A673 (cell line): ENCODE measurements around the gene IFT25.

Experiments used
- EZH2 ChIP-seq: fragments of 200-600 bp; sonication (generic); IDR thresholded peaks from 2 replicates; pipeline ENCODE4 v1.6.1; 2017; ENCODE audit warnings: borderline replicate concordance, low read depth, mild to moderate bottlenecking, mixed read lengths, antibody characterized with exemption, low read length; ENCODE audit not compliant: poor library complexity, severe bottlenecking
- TF ChIP-seq, protein P1 (sequence below): fragments of 300-800, 200-600 bp; sonication (generic); conservative IDR thresholded peaks from 2 replicates; pipeline ENCODE4 v1.5.1; 2017; ENCODE audit warnings: low read depth, mild to moderate bottlenecking, antibody characterized with exemption, low read length, moderate library complexity, mixed read lengths

DNA sequence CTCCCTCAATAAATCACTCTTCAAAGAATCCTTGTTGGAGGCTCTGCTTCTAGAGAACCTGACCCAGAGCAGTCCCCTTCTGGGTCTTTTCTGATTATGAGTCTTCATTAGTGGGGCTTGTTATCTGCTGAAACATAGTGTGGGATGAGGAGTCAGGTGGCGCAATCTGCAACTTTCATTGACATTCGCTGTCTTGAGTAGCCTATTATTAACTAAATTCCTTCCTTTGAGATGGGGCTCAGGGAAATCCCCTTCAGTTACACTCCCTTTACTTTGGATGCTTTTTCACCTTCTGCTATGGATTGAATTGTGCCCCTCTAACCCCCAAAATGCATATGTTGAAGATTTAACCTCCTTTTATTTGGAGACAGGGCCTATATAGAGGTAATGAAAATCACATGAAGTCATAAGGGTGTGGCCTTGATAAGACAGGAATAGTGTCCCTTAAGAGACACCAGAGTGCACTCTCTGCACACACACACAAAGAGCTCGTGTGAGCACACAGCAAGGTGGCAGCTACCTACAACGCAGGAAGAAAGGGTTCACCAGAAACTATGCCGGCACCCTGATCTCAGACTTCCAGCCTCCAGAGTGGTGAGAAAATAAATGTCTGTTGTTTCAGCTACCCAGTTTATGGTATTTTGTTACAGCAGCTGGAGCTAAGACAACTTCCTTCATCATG is 32.0 kb downstream of the IFT25 start:
- TF ChIP-seq, protein P1, sequence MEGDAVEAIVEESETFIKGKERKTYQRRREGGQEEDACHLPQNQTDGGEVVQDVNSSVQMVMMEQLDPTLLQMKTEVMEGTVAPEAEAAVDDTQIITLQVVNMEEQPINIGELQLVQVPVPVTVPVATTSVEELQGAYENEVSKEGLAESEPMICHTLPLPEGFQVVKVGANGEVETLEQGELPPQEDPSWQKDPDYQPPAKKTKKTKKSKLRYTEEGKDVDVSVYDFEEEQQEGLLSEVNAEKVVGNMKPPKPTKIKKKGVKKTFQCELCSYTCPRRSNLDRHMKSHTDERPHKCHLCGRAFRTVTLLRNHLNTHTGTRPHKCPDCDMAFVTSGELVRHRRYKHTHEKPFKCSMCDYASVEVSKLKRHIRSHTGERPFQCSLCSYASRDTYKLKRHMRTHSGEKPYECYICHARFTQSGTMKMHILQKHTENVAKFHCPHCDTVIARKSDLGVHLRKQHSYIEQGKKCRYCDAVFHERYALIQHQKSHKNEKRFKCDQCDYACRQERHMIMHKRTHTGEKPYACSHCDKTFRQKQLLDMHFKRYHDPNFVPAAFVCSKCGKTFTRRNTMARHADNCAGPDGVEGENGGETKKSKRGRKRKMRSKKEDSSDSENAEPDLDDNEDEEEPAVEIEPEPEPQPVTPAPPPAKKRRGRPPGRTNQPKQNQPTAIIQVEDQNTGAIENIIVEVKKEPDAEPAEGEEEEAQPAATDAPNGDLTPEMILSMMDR, result no peak
- no peak for TF ChIP-seq EZH2
